Measurements from ENCODE around the gene AKAP13. TPM values are rescaled to one million over a fixed set of nuclear protein-coding genes. Genes with fewer than 3 reads are reported as not detected.

AKAP13 gene
- total RNA-seq, 1 donor from 2014 or later = 443 TPM

- intact Hi-C loops (cut with DNase I) = no loop called here
Observed at GRCh38 chr15:85741662-85742061, 361.3 kb downstream of the AKAP13 start.

GRCh38 chr15:85742186-85742821 is 361.9 kb downstream of the AKAP13 start:
- ATAC-seq = peak in 1 of 2 donors; percentile 18
- no peaks in the 10 kb centered on the region for H3K27me3 ChIP-seq (ENCODE audit: low read depth)
- H3K27ac ChIP-seq = peak overlapping the region; percentile 6
- DNase-seq = no peak
- H3K9me3 ChIP-seq = no peaks in the 10 kb centered on the region
- no peak overlapping the region for H3K4me3 ChIP-seq
- no peaks in the 10 kb centered on the region for H3K4me1 ChIP-seq
- H3K36me3 ChIP-seq = peaks cover 99% of the 10 kb centered on the region
- TF ChIP-seq, protein P1, sequence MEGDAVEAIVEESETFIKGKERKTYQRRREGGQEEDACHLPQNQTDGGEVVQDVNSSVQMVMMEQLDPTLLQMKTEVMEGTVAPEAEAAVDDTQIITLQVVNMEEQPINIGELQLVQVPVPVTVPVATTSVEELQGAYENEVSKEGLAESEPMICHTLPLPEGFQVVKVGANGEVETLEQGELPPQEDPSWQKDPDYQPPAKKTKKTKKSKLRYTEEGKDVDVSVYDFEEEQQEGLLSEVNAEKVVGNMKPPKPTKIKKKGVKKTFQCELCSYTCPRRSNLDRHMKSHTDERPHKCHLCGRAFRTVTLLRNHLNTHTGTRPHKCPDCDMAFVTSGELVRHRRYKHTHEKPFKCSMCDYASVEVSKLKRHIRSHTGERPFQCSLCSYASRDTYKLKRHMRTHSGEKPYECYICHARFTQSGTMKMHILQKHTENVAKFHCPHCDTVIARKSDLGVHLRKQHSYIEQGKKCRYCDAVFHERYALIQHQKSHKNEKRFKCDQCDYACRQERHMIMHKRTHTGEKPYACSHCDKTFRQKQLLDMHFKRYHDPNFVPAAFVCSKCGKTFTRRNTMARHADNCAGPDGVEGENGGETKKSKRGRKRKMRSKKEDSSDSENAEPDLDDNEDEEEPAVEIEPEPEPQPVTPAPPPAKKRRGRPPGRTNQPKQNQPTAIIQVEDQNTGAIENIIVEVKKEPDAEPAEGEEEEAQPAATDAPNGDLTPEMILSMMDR (IDR thresholded peaks at IDR 0.05) = no peak
- intact Hi-C loops (cut with DNase I) = no loop called here

More at GRCh38 chr15:85741662-85742061, 361.3 kb downstream of the AKAP13 start:
- ATAC-seq (no peak), DNase-seq (no peak)
- Histone ChIP-seq H3K4me3 (no peak overlapping the region), H3K4me1 (no peaks in the 10 kb centered on the region), H3K27ac (no peak overlapping the region), H3K36me3 (peaks cover 99% of the 10 kb centered on the region), H3K27me3 (ENCODE audit: low read depth) (no peaks in the 10 kb centered on the region), H3K9me3 (no peaks in the 10 kb centered on the region)
- TF ChIP-seq, protein P1 (IDR thresholded peaks at IDR 0.05) = no peak

DNA sequence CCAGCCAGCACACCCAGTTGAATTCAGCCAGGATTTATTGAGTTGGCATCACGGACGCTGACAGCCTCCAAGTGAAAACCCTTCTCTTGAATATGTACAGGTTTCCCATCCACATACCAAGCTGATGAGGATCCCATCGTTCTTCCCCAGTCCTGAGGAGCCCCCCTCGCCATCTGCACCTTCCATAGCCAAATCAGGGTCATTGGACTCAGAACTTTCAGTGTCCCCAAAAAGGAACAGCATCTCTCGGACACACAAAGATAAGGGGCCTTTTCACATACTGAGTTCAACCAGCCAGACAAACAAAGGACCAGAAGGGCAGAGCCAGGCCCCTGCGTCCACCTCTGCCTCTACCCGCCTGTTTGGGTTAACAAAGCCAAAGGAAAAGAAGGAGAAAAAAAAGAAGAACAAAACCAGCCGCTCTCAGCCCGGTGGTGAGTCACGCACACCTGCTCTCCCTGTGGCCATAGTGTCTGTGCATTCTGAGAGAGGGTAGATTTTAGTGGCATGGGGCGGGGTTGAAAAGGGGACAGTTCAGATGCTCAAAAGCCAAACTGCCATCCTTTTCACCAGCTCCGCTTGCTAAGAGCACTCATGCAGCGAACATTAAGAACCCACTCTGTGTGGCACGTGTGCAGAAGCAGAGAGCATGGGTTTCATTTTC is 363.1 kb downstream of the AKAP13 start:
- Histone ChIP-seq H3K27me3 (ENCODE audit: low read depth) (no peaks in the 10 kb centered on the region), H3K4me1 (peaks cover 1% of the 10 kb centered on the region), H3K27ac (no peak overlapping the region), H3K36me3 (peaks cover 99% of the 10 kb centered on the region), H3K4me3 (no peak overlapping the region), H3K9me3 (no peaks in the 10 kb centered on the region)
- TF ChIP-seq, protein P1 (IDR thresholded peaks at IDR 0.05) = no peak
- ATAC-seq = no peak
- DNase-seq = no peak
- intact Hi-C loops (cut with DNase I) = no loop called here

DNA sequence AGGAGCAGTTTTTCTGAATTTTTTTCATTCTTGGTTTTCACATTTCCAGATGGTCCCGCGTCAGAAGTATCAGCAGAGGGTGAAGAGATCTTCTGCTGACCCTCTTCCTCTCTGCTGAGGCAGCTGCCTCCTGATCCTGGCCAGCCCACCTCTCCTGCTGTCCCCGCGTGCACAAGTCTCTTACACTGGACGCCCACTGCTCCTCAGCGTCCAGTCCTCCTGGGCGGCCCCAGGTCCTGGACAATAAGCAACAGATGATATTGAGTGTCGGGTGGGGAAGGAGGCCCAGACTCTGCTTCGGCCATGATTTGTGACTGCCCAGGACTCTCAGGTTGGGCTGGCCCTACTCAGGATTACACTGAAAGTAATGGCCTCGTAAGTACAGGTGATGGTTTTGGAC is 364.2 kb downstream of the AKAP13 start:
- peaks cover 99% of the 10 kb centered on the region for H3K36me3 ChIP-seq
- ATAC-seq (no peak), DNase-seq (no peak)
- intact Hi-C loops (cut with DNase I) = no loop called here
- no peaks in the 10 kb centered on the region for H3K9me3 ChIP-seq
- TF ChIP-seq, protein P1 (IDR thresholded peaks at IDR 0.05) = no peak
- no peak overlapping the region for H3K27ac ChIP-seq
- H3K4me1 ChIP-seq = peaks cover 10% of the 10 kb centered on the region
- H3K4me3 ChIP-seq = no peak overlapping the region
- no peaks in the 10 kb centered on the region for H3K27me3 ChIP-seq (ENCODE audit: low read depth)

DNA sequence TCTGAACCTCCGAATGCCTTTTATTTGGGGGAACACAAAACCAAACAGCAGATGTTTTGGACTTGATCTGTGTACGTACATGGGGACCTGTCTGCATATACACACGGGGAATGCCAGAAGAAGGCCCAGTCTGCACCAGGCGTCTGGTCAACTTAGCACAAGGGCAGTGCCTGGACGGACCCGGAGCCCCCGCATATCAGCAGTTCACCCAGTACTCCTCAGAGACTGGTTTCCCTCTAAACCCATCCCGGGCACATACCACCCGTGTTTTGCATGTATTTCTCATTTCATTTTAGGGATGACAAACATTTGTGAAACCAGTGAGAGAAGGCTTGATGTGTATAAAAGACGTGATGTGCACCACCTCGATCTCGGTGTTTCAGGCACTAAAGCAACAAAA is 364.6 kb downstream of the AKAP13 start:
- no peak overlapping the region for H3K27ac ChIP-seq
- intact Hi-C loops (cut with DNase I) = no loop called here
- ATAC-seq = no peak

More for the DNA sequence above, 364.6 kb downstream of the AKAP13 start:
- H3K36me3 ChIP-seq = peaks cover 96% of the 10 kb centered on the region
- TF ChIP-seq, protein P1 (IDR thresholded peaks at IDR 0.05) = no peak
- H3K27me3 ChIP-seq (ENCODE audit: low read depth) = no peaks in the 10 kb centered on the region
- no peak overlapping the region for H3K4me3 ChIP-seq
- H3K4me1 ChIP-seq = peaks cover 10% of the 10 kb centered on the region
- no peak for DNase-seq
- no peaks in the 10 kb centered on the region for H3K9me3 ChIP-seq
